Sigmoid colon (tissue), 7 donors: ENCODE results near the gene DCAF12L1. TPM values are rescaled to one million over a fixed set of nuclear protein-coding genes. Genes with fewer than 3 reads are reported as not detected.

Experiments used
- DNase-seq: peaks from one replicate; pipeline ENCODE4 v3.0.0-alpha.2; 2019
- H3K27ac ChIP-seq, 4 donors: fragments of 200-600 bp; sonication (generic); one replicate each; pipeline ENCODE4 v1.5.1; 2016 to 2019; ENCODE audit warnings: mild to moderate bottlenecking in 1 of 4
- H3K27me3 ChIP-seq, 3 donors: fragments of 200-600 bp; sonication (generic); one replicate each; pipeline ENCODE4 v1.5.1; 2019; ENCODE audit warnings: mild to moderate bottlenecking in 1 of 3
- H3K36me3 ChIP-seq, 4 donors: fragments of 200-600 bp; sonication (generic); one replicate each; pipeline ENCODE4 v1.5.1; 2016 to 2019
- H3K4me1 ChIP-seq, 4 donors: fragments of 200-600 bp; sonication (generic); one replicate each; pipeline ENCODE4 v1.5.1; 2017 to 2019
- H3K4me3 ChIP-seq, 4 donors: fragments of 200-600 bp; sonication (generic); one replicate each; pipeline ENCODE4 v1.5.1; 2017 to 2019; ENCODE audit warnings: mild to moderate bottlenecking in 2 of 4, moderate library complexity in 1 of 4
- H3K9me3 ChIP-seq, 4 donors: fragments of 200-600 bp in 3 of 4; sonication (generic) in 3 of 4; one replicate each; pipeline versions ENCODE4 v1.5.1 to v1.6.1; 2013 to 2019
- EP300 ChIP-seq, 4 donors: sonication (generic); formaldehyde crosslinking; IDR thresholded peaks; one replicate each; pipeline ENCODE4 v1.6.1; 2017; ENCODE audit warnings: antibody characterized with exemption in 4 of 4
- POLR2A ChIP-seq, 2 donors: fragments of 450-650 bp; IDR thresholded peaks; one replicate each; pipeline ENCODE4 v1.6.1; 2016; ENCODE audit warnings: antibody characterized with exemption in 2 of 2, mild to moderate bottlenecking in 2 of 2, moderate library complexity in 2 of 2
- POLR2AphosphoS5 ChIP-seq, 4 donors: sonication (generic); formaldehyde crosslinking; IDR thresholded peaks; one replicate each; pipeline ENCODE4 v1.6.1; 2017; ENCODE audit warnings: antibody characterized with exemption in 4 of 4
- WGBS, 2 donors: extraction: QIAGEN DNeasy Blood & Tissue Kit; methylation state at CpG; one replicate each; pipeline ENCODE4 v1.1.7; 2013; 5-methylcytosine and 5-hydroxymethylcytosine counted together
- intact Hi-C: fragments of 100-400 bp; cut with DNase I; formaldehyde crosslinking; loops from one replicate; pipeline ENCODE4 v1.15.1; 2023
- polyA plus RNA-seq, 3 donors: library from polyadenylated mRNA; stranded (reverse); fragments of 200-250 nt; gene quantifications; one replicate each; pipeline ENCODE4 v1.2.3, GENCODE V29; 2013
- small RNA-seq, 3 donors: library from RNA; depleted of rRNA; stranded (forward); fragments of <200 nt; gene quantifications; one replicate each; pipeline ENCODE3, GENCODE V24; 2016
- total RNA-seq, 4 donors: library from RNA; depleted of rRNA; stranded (reverse); fragments of >200 nt; gene quantifications; one replicate each; pipeline ENCODE4 v1.1.0, GENCODE V29; 2016
- TF ChIP-seq, protein P1 (sequence below), 4 experiments: fragments of 450-650 bp in 3 of 4; fragments of 200-600 bp in 1 of 4; IDR thresholded peaks; one replicate each; pipeline ENCODE4 v1.5.1; 2016 to 2019; ENCODE audit warnings: antibody characterized with exemption in 4 of 4, mild to moderate bottlenecking in 3 of 4, moderate library complexity in 2 of 4
- donor health status: healthy with polysubstance abuse.
- donor health status: Bipolar disorder and iron deficiency.
- donor health status: healthy.

The DCAF12L1 gene
- total and polyA plus RNA-seq, 7 donors = 0.28 TPM; not detected in 6

DNA sequence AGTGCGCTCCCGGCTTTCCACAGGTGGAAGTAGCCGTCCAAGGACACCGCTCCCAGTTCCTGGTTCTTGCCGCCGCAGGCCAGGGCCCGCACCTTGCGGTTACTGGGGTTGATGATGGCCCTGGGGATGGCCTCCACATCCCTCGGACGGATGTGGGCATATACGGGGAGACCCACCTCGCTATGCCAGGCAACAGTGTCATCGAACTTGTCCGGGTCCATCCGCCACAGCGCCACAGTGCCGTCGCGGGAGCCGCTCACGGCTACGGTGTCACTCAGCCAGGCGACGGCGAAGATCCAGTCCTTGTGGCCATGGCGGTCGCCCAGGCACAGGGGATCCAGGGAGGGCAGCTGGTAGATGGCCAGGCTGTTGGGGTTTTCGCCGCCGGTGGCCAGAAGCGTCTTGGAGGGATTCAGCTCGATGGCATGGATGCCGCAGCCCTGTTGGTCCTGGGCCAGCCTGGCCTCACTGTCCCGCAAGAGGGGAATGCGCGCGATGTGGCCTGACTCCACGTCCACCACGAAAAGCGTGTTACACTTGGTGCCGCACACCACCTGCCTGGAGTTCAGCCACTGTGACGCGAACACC lies 795 bp downstream of the DCAF12L1 start:
- H3K4me3 ChIP-seq = no peak overlapping the region
- intact Hi-C loops = no loop called here
- no peak for DNase-seq
- peaks cover 0 to 6% (median 0%) of the 10 kb centered on the region in 3 donors for H3K27me3 ChIP-seq
- TF ChIP-seq POLR2A (IDR thresholded peaks at IDR 0.05) (no peak), EP300 (IDR thresholded peaks at IDR 0.05) (no peak)
- TF ChIP-seq, protein P1, sequence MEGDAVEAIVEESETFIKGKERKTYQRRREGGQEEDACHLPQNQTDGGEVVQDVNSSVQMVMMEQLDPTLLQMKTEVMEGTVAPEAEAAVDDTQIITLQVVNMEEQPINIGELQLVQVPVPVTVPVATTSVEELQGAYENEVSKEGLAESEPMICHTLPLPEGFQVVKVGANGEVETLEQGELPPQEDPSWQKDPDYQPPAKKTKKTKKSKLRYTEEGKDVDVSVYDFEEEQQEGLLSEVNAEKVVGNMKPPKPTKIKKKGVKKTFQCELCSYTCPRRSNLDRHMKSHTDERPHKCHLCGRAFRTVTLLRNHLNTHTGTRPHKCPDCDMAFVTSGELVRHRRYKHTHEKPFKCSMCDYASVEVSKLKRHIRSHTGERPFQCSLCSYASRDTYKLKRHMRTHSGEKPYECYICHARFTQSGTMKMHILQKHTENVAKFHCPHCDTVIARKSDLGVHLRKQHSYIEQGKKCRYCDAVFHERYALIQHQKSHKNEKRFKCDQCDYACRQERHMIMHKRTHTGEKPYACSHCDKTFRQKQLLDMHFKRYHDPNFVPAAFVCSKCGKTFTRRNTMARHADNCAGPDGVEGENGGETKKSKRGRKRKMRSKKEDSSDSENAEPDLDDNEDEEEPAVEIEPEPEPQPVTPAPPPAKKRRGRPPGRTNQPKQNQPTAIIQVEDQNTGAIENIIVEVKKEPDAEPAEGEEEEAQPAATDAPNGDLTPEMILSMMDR (IDR thresholded peaks at IDR 0.05) = no peak
- WGBS, 2 donors = 83 to 89% methylated on average over 43 of the region's 43 CpGs
- no peak overlapping the region for H3K27ac ChIP-seq
- no peaks in the 10 kb centered on the region for H3K9me3 ChIP-seq
- no peaks in the 10 kb centered on the region for H3K4me1 ChIP-seq
- H3K36me3 ChIP-seq = no peaks in the 10 kb centered on the region

DNA sequence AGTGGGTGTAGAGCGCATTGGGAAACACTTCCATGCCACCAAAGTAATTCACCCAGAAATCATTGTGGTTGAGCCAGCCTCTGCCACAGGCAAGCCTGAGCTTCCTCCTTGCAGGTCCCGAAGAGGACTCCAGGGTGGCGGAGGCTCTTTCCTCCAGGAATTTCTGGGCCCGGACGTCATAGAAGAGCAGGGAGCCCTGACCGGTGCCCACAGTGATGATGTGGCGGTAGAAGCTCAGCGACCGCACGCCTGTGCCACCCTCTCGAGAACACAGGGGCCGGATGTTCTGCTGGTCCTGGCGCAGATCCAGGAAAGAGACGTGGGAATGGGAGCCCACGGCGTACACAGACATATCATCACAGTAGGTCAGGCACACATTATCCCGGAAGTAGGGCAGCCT lies 1.3 kb downstream of the DCAF12L1 start:
- Histone ChIP-seq H3K27me3 (peaks cover 0 to 6% (median 0%) of the 10 kb centered on the region in 3 donors), H3K27ac (no peak overlapping the region), H3K4me3 (no peak overlapping the region), H3K4me1 (no peaks in the 10 kb centered on the region), H3K36me3 (no peaks in the 10 kb centered on the region), H3K9me3 (no peaks in the 10 kb centered on the region)
- intact Hi-C loops = no loop called here
- no peak for DNase-seq
- 93 to 97% methylated on average over 17 of the region's 17 CpGs for WGBS, 2 donors
- no peak for TF ChIP-seq POLR2A (IDR thresholded peaks at IDR 0.05)
- TF ChIP-seq, protein P1 (IDR thresholded peaks at IDR 0.05) = no peak
- no peak for TF ChIP-seq POLR2AphosphoS5 (IDR thresholded peaks at IDR 0.05)
- TF ChIP-seq EP300 (IDR thresholded peaks at IDR 0.05) = no peak

DNA sequence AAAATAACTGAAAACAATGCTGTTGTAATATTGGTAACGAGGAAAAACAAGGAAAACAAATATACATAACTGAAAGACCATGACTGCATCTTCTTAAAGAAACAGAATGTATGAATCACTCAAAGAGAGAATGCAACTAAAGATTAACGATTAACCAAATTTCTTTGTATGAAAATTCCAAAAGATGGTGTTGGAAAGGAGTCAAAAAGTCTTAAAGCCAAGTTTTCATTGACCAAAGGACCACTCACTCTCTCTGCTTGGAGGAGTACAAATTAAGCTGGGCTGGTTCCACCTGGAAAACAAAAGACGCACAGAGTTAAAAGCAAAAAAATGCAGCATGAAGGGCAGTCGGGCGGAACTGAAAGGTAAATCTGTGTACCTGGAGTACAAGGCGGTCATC lies 1.8 kb downstream of the DCAF12L1 start:
- H3K4me1 ChIP-seq = no peaks in the 10 kb centered on the region
- WGBS, 2 donors = 81 to 85% methylated on average over 6 of the region's 6 CpGs
- peaks cover 0 to 6% (median 0%) of the 10 kb centered on the region in 3 donors for H3K27me3 ChIP-seq
- H3K9me3 ChIP-seq = no peaks in the 10 kb centered on the region
- no peak for DNase-seq
- intact Hi-C loops = no loop called here
- no peak overlapping the region for H3K27ac ChIP-seq
- no peak overlapping the region for H3K4me3 ChIP-seq
- no peaks in the 10 kb centered on the region for H3K36me3 ChIP-seq
- no peak for TF ChIP-seq POLR2AphosphoS5 (IDR thresholded peaks at IDR 0.05)
- TF ChIP-seq, protein P1 (IDR thresholded peaks at IDR 0.05) = no peak
- TF ChIP-seq POLR2A (IDR thresholded peaks at IDR 0.05) = no peak
- no peak for TF ChIP-seq EP300 (IDR thresholded peaks at IDR 0.05)

DNA sequence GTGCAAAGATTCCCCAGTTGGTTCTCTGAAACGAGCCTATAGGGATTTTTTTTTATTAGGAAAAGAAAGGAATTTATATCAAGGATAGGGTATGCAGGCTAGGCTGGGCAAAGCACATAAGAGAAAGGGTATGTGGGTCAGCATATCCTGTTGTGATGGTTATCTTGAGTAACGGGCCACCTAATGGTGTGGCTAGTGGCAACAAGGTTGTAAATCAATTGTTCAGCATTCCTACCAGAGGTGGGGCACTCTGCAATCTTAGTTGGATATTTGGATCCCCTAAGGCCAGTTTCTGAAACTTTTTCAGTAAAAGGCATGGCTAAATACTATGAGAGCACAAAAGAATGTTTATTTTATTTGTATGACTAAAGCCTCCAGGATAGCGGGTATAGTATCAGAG lies 42.7 kb downstream of the DCAF12L1 start:
- TF ChIP-seq POLR2A (IDR thresholded peaks at IDR 0.05) (no peak), POLR2AphosphoS5 (IDR thresholded peaks at IDR 0.05) (no peak), EP300 (IDR thresholded peaks at IDR 0.05) (no peak)
- TF ChIP-seq, protein P1 (IDR thresholded peaks at IDR 0.05) = no peak
- H3K36me3 ChIP-seq = no peaks in the 10 kb centered on the region
- no peak overlapping the region for H3K27ac ChIP-seq
- H3K9me3 ChIP-seq = no peaks in the 10 kb centered on the region
- H3K27me3 ChIP-seq = no peaks in the 10 kb centered on the region
- no peak overlapping the region for H3K4me3 ChIP-seq
- H3K4me1 ChIP-seq = no peaks in the 10 kb centered on the region
- intact Hi-C loops = no loop called here
- DNase-seq = no peak
- 40 to 56% methylated on average over 3 of the region's 3 CpGs for WGBS, 2 donors

Small RNAs within 50 kb of the gene (small RNA-seq; reads per million reads assigned to genes)
- gene Z69908.1 = 0 reads per million in 3 donors
